Effector memory CD4-positive, alpha-beta T cell (primary cell): ENCODE measurements around the gene EPHB3.

Experiments used
- DNase-seq, 3 donors: peaks; one replicate each; pipeline ENCODE4 v3.0.0-alpha.2; 2020
- H3K27ac ChIP-seq: 2 replicates; pipeline ENCODE4 v1.7.0; 2013; ENCODE audit warnings: mild to moderate bottlenecking, low read length, moderate library complexity; ENCODE audit not compliant: insufficient read depth, poor library complexity, severe bottlenecking
- H3K27me3 ChIP-seq: replicated peaks from 2 replicates; pipeline ENCODE4 v1.7.0; 2013; ENCODE audit warnings: mild to moderate bottlenecking, low read length; ENCODE audit not compliant: insufficient read depth, control insufficient read depth, poor library complexity, severe bottlenecking
- H3K36me3 ChIP-seq: 2 replicates; pipeline ENCODE4 v1.7.0; 2013; ENCODE audit warnings: mild to moderate bottlenecking, low read length, moderate library complexity; ENCODE audit not compliant: control insufficient read depth, insufficient read depth
- H3K4me1 ChIP-seq: 2 replicates; pipeline ENCODE4 v1.7.0; 2013; ENCODE audit warnings: low read length, mild to moderate bottlenecking; ENCODE audit not compliant: control insufficient read depth, insufficient read depth, poor library complexity, severe bottlenecking
- H3K4me3 ChIP-seq: 2 replicates; pipeline ENCODE4 v1.7.0; 2013; ENCODE audit warnings: low read length, low read depth, mild to moderate bottlenecking; ENCODE audit not compliant: insufficient read depth, poor library complexity, severe bottlenecking
- H3K9me3 ChIP-seq: 2 replicates; pipeline ENCODE4 v1.7.0; 2013; ENCODE audit warnings: mild to moderate bottlenecking, low read length, moderate library complexity; ENCODE audit not compliant: control insufficient read depth

The EPHB3 gene

DNA sequence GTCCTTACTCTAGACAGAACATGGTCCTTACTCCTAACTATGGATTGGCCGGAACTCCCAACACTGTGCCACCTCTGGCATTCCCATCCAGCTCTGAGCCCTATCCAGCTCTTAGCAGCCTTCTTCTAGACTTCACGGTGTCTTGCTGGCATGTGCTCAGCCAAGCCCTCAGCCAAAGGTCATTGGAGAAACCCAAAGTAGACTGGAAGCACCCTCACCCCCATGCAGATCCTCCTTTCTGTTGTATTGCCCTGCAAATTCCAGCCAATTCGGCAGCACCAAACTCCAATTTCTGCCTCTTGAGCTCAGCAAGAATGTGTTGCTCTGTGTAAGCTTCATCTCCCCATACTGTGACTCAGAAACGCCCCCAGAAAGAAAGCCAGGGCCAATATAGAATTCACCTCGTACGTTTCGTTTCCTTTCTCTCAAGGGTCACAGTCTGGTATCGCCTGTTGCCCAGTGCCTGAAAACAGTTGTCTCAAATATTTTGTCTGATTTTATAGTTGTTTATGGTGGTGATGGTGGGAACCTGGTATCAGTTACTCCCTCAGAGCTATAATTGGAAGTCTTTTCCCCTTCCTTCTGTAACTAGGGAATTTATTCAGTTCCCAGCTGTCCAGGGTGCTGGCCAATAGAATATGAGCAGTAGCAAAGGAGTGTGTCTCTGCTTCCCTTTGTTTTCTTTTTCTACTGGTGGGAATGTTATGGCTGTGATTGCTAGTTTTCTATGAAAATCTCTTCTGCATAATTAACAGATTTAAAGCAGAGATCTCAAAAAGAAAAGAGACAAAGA, 28.4 kb upstream of the EPHB3 start:
- Histone ChIP-seq H3K27me3 (no peaks in the 10 kb centered on the region), H3K9me3 (no peaks in the 10 kb centered on the region), H3K36me3 (no peaks in the 10 kb centered on the region), H3K4me3 (no peak overlapping the region), H3K4me1 (no peaks in the 10 kb centered on the region), H3K27ac (no peak overlapping the region)
- DNase-seq, result no peak

DNA sequence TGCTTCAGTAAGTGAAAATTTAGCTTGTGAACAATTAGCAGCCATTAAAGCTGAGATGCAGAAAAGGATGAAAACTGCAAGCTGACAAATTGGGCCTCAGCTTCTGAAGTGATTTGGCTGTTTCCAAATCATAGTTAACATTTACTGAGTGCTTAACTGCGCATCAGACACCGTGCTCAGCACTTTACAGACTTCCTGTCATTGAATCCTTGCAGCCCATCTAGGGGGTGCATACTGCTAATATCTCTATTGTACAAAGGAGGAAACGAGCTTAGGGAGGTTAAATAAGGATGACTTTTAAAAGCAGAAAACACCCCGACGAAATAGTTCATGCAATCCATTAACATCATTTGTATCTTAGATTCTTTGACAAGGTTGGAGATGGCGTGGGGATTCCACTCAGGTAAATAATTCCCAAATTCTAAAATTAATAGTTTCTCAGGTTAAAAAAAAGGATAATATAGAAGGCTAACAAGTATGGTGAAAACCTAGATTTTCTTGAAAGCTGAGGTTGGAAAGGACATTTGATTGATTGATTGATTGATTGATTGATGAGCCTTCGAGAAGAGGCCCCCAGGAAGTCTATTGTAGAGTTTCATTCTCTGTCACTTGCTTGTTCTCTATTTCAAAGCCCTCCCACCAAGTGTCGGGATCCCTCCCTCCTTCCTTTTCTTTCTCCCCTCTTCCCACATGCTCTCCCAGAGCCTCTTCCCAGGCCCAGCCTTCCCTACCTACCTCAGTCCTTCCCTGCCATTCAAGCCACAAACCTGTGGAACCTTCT, 23.5 kb upstream of the EPHB3 start:
- no peaks in the 10 kb centered on the region for H3K4me1 ChIP-seq
- no peaks in the 10 kb centered on the region for H3K27me3 ChIP-seq
- H3K9me3 ChIP-seq, result no peaks in the 10 kb centered on the region
- H3K36me3 ChIP-seq, result no peaks in the 10 kb centered on the region
- no peak overlapping the region for H3K27ac ChIP-seq
- H3K4me3 ChIP-seq, result no peak overlapping the region
- no peak for DNase-seq

GRCh38 chr3:184538666-184539431, 22.7 kb upstream of the EPHB3 start:
- Histone ChIP-seq H3K27ac (no peak overlapping the region), H3K9me3 (no peaks in the 10 kb centered on the region), H3K4me3 (no peak overlapping the region), H3K36me3 (no peaks in the 10 kb centered on the region), H3K27me3 (no peaks in the 10 kb centered on the region), H3K4me1 (peaks cover 2% of the 10 kb centered on the region)
- DNase-seq, result no peak

DNA sequence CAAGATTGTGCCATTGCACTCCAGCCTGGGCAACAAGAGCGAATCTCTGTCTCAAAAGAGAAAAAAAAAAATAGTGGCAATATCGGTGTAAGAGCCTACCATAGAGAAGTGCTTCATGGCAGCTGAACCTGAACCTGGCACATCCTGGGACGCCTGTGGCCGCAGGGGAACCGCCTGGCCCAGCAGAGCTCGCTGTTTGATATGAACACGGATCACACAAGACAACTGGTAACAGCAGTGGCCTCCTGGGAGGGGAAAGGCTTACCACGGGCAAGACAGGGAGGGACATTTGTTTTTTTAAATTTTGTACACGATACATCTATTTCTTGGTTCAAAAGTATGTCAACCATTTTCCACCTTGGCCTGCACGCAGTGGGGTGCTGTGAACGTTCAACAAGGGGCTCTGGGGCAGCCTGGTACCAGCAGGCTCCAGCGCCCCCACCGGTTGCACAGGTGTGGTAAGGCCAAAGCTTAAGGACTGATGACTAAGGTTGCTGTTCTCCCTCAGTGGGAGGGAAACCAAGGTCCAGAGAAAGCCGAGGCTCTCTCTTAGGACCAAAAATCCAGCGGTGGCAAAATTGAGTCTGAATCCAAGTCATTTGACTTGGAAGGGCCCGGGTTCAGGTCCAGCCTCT, 21.7 kb upstream of the EPHB3 start:
- no peak for DNase-seq
- Histone ChIP-seq H3K27me3 (no peaks in the 10 kb centered on the region), H3K36me3 (no peaks in the 10 kb centered on the region)

GRCh38 chr3:184540777-184541681, 20.6 kb upstream of the EPHB3 start:
- peaks cover 3% of the 10 kb centered on the region for H3K4me1 ChIP-seq
- H3K4me3 ChIP-seq, result no peak overlapping the region
- no peak overlapping the region for H3K27ac ChIP-seq
- no peaks in the 10 kb centered on the region for H3K27me3 ChIP-seq
- H3K36me3 ChIP-seq, result no peaks in the 10 kb centered on the region
- DNase-seq, result peak; percentile 41 to 62 (median 44)
- H3K9me3 ChIP-seq, result no peaks in the 10 kb centered on the region

More for the DNA sequence above, 21.7 kb upstream of the EPHB3 start:
- Histone ChIP-seq H3K4me1 (peaks cover 3% of the 10 kb centered on the region), H3K4me3 (no peak overlapping the region), H3K9me3 (no peaks in the 10 kb centered on the region), H3K27ac (no peak overlapping the region)

GRCh38 chr3:184541886-184542562, 19.6 kb upstream of the EPHB3 start:
- Histone ChIP-seq H3K27me3 (no peaks in the 10 kb centered on the region), H3K4me1 (peaks cover 3% of the 10 kb centered on the region), H3K4me3 (no peak overlapping the region), H3K36me3 (no peaks in the 10 kb centered on the region), H3K9me3 (no peaks in the 10 kb centered on the region), H3K27ac (no peak overlapping the region)
- DNase-seq, result no peak

DNA sequence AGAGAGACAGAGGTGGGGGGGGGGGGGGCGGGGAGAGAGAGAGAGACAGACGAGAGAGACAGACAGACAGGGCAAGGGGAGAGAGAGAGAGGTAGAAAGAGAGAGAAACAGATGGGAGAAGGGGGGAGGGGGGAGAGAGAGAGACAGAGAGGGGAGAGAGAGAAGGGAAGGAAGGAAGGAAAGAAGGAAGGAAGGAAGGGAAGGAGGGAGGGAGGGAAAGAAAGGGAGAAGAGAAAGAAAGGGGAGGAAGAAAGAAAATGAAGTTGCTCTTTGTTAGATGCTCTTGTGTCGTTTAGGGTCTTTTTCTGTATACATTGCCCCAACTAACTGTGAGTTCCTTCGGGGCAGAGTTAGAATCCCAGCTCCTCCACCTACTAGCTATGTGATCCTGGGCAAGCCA, 19.0 kb upstream of the EPHB3 start:
- peaks cover 3% of the 10 kb centered on the region for H3K4me1 ChIP-seq
- H3K27me3 ChIP-seq, result no peaks in the 10 kb centered on the region
- H3K4me3 ChIP-seq, result no peak overlapping the region
- H3K27ac ChIP-seq, result no peak overlapping the region
- no peaks in the 10 kb centered on the region for H3K9me3 ChIP-seq
- DNase-seq, result no peak
- H3K36me3 ChIP-seq, result no peaks in the 10 kb centered on the region

GRCh38 chr3:184543256-184543655, 18.3 kb upstream of the EPHB3 start:
- no peaks in the 10 kb centered on the region for H3K27me3 ChIP-seq
- H3K9me3 ChIP-seq, result no peaks in the 10 kb centered on the region
- no peak overlapping the region for H3K4me3 ChIP-seq
- H3K36me3 ChIP-seq, result no peaks in the 10 kb centered on the region
- no peak overlapping the region for H3K27ac ChIP-seq
- peaks cover 3% of the 10 kb centered on the region for H3K4me1 ChIP-seq
- no peak for DNase-seq
